Superior temporal gyrus (tissue), 1 donor: Measurements from ENCODE around the gene LARGE1.

Source experiments
- DNase-seq: peaks from one replicate; pipeline ENCODE4 v3.0.0-alpha.2; 2016; ENCODE audit errors: extremely low spot score

LARGE1 gene

DNA sequence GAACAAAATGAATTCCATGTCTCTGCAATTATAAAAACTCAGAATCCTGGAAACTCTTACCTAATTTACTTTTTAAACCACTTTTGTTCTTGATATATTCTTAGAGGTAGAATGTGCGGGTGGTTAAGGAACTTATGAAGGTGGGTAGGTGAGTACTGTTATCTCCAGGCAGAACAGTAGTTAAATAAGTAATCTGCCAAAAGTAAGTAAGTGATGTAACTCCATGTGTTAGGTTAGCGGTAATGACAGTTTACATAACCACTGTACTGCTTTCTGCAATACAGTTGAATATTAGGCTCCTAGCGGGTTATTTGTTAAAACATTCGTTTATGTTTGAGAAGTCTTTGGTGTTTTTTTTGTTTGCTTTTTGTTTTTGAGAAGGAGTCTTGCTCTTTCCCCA is 7.1 kb downstream of the LARGE1 start:
- DNase-seq = no peak

DNA sequence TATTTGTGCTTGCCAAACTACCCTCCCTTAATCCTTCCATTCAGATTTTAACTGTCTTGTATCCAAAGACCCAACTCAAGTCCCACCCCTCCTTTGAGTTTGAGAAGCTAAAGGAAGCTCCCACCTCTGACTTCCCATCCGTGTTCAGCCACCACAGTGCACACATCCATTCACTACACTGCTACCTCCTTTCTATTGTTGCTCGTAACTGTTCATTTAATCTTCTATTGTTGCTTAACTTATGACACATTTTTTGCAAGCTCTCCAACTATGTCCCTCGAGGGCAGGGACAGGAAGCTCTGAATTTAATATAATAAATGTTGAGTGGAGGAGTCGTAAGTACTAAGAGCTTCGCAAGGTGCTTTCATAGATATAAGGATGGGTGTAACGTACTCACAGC is 10.4 kb downstream of the LARGE1 start:
- no peak for DNase-seq

DNA sequence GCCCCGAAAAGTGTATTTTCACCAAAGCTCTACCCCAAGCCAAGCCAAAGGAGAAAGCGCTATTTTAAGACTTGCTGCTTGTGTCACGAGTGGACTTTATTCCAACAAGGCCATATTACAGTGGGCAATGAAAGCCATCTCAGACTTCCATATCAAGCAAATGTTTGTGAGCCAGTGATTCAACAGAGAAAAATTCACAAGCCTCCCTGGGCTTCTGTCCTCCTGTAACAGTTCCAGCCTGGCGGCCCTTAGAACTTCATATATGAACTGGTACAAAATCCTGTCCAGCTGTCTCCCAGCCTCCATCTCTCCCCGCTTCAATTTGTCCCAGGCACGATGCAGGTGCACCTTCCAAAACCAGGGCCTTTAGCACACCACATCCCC is 11.2 kb downstream of the LARGE1 start:
- no peak for DNase-seq

DNA sequence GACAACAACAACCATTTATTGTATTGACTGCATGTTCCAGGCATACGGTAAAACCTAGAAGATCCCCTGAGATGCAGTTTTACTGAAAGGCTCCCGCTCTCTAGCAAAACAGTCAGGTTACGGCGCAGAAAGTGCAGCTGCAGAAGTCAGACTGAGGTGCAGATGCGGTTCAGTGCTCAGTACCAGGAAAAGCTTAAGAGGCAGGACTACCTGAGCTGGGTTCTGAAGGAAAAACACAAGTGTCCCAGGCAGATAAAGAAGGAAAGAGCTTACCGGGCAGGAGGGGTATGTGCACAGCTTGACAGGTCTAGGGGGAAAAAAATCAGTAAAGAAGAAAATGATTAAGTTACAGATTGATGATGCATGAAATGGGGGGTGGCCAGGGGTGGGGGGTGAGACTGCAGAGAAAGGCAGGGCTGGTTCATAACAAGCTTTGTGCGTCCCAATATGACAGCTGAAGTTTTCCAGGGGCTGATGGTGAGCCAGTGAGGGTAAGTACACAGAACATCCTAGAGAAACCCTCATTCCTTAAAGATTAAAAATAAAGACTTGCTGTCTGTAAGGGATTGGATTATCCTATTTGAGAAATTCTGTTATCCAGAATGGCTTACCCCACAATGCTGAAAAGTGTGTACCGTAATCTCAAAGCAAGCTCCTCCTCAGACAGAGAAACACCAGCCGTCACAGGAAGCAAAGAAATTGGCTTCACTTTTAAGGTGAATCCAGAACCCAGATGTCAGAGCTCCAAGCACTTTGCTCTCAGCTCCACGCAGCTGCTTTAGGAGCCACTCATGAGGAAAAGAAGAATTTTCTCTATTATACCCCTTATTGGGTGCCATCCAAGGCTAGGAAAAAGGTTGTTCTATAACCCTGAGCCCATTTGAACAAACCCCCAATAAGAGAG is 11.9 kb downstream of the LARGE1 start:
- DNase-seq = no peak

DNA sequence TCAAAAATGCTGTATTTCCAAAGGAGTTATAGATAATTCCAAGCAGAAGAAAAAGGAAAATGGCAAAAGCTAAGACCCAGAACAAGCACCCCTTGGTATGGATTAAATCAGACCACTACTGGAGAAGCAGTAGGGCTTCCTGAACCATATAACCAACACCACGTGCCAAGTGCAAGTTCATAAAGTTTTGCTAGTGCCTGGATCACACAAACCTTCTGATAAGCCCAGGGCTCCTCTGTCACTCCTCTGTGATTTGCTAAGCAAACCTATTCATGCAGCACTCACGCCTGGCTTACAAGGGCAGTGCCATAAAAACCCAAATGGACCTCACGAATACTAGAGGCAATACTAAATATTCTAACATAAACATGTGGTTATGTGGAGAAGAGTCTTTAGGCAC is 13.3 kb downstream of the LARGE1 start:
- no peak for DNase-seq

DNA sequence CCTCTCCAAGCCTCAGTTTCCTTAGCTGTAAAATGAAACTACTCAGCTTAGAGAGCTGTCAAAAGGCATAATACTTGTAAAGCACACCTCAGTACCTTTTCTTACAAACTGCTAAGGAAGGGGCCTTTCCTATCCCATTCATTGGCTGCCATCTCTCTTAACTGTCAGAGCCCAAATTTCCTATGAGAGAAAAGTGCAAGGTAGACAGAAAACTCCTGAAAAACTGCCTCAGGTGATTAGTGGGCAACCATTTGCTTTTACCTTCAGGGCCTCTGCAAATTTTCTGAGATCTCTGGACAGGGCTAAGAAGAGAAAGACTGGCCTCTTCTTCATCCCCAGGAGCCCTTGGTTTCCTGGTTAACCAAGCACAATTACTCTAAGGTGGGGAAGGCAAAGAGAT is 13.8 kb downstream of the LARGE1 start:
- no peak for DNase-seq

DNA sequence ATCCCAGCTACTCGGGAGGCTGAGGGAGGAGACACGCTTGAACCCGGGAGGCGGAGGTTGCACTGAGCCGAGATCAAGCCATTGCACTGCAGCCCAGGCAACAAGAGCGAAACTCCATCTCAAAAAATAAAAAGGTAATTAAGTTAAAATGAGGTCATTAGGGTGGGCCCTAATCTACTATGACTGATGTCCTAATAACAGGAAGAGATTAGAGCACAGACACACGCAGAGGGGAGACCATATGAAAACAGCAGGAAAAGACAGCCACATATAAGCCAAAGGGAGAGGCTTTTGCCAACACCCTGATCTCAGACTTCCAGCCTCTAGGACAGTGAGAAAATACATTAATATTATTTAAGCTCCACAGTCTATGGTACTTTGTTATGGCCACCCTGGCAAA is 17.3 kb downstream of the LARGE1 start:
- DNase-seq = no peak

DNA sequence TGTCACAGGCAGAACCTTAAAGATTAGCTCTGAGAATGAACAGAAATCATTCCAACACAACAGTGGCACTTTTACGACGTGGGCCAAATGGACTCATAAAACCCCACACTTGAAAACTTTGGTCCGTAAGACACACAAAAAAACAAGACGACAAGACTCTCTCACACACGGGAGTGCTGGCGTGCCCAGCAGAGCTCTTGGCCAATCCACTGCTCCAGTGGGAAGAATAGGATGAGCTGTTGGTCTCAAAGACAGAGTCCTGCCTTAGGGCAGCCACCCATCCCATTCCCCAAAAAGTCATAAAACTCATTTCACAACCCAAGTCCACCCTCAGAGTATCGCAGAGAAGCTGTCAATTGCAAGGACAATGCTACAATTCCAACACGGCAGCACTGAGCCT is 18.2 kb downstream of the LARGE1 start:
- no peak for DNase-seq

DNA sequence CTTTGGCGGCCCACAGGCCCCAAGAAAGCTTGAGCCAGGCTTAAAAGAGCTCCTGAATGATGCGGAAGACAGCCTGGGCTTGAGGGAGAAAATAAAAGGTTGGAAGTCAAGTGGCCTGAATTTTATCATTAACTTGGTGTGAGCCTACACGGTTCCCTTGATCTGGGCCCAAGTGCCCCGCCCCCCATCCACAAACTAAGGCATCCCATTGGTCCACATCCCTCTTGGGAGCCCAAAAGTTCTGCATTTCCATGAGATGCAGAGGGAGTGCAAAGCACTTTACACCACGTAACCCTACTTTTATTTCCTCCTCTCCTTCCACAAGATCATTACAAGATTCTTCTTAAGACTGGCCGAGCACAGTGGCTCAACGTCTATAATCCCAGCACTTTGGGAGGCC is 22.2 kb downstream of the LARGE1 start:
- no peak for DNase-seq

DNA sequence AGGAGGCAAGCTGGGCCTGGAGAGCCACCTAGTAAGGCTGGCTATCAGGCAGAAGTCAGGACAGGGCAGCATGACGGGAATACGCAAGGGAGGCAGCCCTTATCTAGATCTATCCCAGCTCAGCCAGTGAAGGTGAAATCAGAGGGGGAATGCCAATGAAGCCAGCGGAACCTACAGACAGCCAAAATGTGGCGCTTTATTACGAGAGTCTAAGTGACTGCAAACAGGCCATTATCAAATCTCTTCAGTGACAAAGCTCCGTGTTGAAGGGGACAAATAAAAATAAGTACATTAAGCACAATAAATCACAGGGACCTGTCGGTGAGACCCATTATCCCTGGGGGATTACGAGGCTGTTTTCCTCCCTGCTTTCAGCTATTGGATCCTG is 22.8 kb downstream of the LARGE1 start:
- DNase-seq = no peak

DNA sequence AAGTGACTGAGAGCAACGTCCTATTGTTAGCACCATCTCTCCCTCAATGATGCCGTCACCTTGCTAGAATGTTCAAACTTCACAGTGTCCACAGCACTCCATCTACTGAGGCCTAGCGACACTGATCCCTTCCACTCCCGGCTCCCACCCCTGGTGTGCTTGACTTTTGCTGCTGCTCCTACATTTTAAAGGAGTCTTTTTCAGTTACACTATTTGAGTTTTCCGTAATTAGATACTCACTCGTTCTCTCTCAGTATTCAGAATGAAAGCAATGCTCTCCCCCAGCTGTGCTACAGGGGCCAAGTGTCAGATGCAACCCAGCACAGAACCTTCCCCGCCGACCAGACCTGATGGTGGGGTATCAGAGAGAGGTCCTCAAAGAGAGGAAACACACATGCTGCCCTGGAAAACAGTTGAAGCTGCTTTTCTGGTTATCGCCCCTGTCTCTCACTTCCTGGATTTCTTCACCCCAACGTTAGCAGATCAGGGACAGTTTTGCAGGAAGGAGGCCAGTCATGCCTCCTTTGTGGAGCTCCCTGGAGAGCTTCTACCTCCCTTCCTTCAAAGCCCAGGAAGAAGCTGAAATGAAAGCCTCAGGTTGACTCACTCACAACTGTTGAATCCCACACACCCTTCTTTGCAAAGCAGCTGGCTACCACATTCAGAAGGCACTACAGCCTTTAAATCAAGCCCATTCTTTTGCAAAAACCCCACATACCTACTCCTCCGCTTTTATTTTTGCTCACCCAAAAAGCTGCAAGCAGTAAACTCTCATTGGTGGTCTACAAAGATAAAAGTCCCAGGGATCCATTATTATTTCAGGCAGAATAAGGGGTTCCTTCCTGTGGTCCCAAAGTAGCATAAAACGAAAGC is 23.5 kb downstream of the LARGE1 start:
- DNase-seq = no peak

DNA sequence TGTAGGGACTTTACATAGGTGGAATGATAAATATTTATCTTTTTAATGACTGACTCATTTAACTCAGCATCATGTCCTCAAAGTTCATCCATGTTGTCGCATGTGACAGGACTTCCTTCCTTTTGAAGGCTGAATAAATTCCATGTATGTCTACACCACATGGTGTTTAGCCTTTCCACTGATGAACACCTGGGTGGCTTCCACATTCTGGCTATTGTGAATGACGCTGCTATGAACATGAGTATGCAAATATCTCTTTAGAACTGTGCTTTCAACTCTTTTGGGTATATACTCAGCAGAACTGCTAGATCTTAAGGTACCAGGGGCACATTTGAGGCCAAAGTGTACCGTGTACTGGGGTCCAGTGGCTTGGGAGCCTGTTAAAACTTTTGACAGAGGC is 24.1 kb downstream of the LARGE1 start:
- DNase-seq = no peak

DNA sequence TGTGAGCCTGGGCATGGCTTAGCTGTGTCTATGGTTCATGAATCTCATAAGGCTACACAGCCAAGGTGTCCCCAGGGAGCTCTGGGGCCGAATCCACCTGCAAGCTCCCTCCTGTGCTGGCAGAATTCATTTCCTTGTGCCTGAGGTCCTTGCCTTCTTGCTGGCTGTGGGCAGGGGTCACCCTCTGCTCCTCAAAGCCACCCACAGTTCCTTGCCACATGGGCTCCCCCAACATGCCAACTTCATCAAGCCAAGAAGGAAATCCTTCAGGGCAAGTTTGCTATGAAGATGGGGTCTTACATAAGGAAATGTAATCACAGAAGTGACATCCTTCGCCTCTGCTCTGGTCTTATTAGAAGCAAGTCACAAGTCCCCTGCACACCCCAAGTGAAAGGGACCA is 24.8 kb downstream of the LARGE1 start:
- DNase-seq = no peak

DNA sequence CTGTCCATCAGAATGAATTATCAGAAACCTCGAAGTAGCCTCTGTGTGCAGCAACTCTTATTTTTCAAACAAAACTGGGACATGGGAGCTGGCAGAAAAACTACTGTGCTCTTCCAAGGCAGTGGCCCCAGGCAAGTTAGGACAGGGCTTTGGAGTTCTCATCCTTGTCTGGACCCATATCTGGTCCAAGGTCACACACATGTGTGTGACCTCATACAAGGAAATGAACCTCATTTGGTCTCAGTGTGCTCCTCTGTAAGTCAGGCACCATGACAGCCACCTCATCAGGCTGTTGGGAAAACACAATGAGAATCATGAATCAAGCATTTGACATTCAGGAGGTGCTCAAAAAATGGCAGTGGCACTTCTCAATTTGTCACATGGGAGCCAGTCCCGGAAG is 25.8 kb downstream of the LARGE1 start:
- DNase-seq = no peak

DNA sequence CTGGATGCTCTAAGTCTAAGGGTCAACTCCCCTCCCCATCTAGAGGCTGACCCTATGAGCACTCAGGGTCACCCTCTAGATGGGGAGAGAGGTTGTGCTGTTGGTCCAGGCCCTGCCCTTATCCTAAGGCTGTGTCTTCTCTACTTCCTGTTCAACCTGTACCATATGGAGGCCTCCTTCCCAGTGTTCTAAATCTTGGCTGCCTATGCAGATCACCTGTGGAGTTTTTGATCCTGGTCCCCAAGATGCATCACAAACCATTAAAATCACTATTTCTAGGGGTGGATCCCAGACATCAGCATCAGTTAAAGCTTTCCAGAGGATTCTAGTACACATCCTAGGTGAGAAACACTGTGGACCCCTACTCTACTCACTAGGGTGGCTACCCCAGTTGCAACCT is 26.2 kb downstream of the LARGE1 start:
- no peak for DNase-seq

DNA sequence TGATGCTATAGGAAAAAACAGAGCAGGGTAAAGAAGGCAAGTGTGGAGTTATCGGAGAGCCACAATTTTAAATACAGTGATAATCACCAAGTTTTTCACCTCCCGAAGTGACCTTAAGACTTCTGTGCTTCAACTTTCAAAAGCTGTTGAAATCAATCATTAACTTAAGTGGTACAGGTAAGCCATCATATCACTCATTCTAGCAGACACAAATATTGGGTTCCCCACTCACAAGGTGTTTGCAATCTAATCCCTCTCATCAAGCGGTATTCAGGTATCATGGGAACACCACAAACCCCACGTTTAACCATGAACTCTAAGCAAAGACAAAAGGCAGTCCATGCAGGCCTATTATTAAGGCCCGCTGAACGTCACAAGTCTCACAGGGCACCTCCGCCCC is 26.8 kb downstream of the LARGE1 start:
- DNase-seq = no peak

DNA sequence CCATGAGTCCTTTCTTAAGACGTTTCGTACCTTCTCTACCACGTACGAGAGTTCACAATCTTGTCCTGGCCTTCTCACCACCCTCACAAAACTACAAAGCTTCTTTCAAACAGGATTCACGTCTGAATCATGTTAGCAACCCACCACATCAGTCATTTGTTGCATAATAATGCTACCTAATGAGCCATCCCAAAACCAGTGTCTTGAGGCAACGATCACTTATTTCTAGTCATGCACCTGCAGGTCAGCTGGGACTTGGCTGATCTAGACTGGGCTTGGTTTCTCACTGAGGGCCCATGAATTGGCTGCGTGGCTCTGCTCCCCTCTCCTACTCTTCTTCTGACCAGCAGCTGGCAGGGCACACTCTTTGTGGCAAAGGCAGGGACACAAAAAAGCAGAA is 28.3 kb downstream of the LARGE1 start:
- DNase-seq = no peak

DNA sequence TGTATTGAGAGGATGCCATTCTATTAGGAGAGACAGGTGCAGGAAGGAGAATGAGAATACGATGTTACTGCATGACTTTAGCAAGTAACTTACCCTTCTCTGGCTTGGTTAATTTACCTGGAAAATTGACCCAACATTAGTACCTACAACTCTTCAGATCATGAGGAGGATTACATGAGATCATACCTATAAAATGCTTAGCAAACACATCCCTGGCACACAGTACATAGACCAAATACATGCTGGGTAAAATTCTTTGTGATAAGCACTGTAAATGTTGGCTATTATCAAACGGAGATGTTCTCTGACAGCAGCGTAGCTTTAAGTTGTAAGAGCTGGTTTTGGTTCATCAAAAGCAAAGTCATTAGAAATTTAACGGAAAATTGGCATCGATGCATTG is 28.8 kb downstream of the LARGE1 start:
- no peak for DNase-seq

DNA sequence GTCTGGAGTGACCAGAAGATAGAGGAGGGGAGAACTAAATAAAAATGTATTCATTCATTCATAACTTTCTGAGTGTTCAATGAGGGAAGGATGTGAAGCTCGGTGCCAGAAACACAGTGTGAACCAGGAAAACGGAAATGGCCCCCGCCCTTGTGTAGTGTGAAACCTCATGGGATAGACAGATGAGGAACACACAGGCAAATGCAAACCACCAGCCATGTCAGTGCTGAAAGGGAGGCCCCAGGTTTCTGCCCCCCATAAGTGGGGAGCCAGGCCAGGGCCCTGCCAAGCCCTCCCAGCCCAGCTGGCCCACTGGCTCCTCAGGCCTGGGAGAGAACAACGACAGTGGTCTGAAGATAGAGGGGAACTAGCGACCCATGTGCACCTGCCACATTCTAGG is 30.5 kb downstream of the LARGE1 start:
- no peak for DNase-seq

DNA sequence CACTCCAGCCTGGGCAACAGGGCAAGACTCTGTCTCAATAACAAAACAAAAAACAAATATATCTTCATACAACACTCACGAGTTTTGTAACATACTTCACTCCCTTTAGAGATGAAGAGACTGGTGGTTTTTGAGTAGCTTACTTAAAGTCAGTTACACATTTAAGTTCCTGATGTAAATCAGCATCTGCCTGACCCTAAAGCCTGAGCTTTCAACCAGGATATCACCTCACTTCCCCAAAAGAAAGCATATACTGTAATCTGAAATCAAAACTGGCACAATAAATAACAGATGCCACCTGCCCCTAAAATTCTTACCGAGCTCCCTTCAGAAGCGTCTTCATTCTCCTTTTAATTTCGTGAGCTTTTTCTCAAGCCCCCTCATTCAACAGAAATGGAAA is 31.5 kb downstream of the LARGE1 start:
- DNase-seq = no peak

DNA sequence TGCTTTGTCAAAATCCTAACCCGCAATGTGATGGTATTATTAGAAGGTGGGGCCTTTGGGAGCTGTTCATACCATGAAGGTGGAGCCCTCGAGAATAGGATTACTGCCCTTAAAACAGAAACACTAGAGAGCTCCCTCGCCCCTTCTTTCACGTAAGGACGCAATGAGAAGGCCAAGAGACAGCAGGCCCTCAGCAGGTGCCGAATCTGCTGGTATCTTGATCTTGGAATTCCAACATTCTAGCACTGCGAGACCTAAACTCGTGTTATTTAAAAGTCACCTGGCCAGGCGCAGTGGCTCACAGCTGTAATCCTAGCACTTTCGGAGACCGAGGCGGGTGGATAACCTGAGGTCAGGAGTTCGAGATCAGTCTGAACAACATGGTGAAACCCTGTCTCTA is 33.1 kb downstream of the LARGE1 start:
- DNase-seq = no peak

DNA sequence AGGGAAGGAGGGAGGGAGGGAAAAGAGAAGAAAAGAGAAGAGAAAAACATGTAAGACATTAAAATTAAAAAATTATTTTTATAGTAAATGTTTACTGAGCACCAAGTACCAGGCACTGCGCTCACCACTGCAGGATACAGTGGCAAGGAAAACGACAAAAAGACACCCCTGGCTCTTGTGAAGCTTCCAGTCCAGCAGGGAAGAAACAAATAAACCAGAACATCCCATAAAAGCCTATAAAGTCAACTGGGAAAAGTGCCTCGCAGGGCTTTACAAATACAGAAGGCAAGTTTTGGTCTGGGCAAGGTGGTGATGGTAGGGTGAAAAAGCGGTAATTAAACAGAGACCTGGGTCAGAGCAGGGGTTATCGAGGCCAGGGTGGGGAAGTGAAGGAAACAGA is 33.6 kb downstream of the LARGE1 start:
- no peak for DNase-seq

DNA sequence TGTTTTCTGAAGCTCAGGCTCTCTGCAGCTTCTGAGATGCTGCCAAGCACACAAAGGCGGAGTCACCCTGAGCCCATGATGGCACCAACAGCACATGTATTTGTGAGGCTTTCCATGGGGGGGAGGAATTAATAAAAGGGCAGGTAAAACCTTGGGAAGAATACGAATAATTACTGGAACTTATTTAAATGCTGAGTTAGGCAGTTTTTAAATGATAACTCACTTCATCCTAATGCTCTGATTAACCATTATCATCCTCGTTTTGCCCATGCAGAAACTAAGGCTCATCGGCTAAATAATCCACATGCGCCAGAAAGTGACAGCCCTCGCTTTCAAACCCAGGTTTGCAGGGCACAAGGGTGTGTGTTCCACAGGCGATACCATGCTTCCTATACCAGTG is 35.4 kb downstream of the LARGE1 start:
- DNase-seq = no peak
